HuH-7 (cell line): ENCODE measurements around the gene SHROOM3.

Experiments used
- DNase-seq: peaks from one replicate; pipeline ENCODE4 v3.0.0; 2011; ENCODE audit warnings: low spot score

SHROOM3 gene

DNA sequence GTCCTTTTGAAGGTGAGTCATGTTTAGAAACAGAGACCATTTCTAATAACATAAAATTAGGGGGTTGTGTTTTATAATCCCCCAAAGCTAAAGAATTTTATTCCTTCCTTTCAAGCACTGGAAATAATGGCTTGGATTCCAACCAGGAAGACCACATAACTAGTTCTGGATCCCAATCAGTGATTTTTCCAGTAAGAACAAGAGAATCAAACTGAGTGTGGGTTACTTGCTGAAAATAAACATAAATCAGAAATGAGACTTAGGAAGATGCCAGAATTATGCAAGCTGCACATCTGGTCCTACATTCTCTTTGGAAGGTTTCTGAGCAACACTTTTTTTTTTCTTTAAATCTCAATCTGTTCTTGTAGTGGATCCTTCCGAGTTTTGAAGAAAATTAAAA lies 386.6 kb downstream of the SHROOM3 start:
- no peak for DNase-seq

DNA sequence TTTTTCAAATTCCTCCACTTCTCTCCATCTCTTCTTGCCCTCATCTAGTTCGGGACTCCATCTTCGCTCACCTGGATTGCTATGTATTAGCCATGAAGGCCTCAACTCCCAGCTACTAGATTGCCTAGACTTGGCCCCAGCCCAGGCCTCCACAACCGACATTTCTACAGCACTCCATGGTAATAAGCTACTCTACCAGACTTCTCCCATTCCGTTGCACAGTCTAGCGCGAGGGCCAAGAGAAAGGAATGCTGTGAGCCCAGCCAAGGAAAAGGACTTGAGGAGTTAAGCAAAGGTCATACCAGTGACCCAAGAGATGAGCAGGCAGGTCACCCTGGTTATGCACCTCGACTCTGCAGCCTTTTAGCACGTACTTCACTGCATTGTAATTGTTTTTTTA lies 387.3 kb downstream of the SHROOM3 start:
- no peak for DNase-seq

GRCh38 chr4:76823495-76823894 lies 388.5 kb downstream of the SHROOM3 start:
- no peak for DNase-seq

GRCh38 chr4:76830612-76830963 lies 395.6 kb downstream of the SHROOM3 start:
- no peak for DNase-seq

DNA sequence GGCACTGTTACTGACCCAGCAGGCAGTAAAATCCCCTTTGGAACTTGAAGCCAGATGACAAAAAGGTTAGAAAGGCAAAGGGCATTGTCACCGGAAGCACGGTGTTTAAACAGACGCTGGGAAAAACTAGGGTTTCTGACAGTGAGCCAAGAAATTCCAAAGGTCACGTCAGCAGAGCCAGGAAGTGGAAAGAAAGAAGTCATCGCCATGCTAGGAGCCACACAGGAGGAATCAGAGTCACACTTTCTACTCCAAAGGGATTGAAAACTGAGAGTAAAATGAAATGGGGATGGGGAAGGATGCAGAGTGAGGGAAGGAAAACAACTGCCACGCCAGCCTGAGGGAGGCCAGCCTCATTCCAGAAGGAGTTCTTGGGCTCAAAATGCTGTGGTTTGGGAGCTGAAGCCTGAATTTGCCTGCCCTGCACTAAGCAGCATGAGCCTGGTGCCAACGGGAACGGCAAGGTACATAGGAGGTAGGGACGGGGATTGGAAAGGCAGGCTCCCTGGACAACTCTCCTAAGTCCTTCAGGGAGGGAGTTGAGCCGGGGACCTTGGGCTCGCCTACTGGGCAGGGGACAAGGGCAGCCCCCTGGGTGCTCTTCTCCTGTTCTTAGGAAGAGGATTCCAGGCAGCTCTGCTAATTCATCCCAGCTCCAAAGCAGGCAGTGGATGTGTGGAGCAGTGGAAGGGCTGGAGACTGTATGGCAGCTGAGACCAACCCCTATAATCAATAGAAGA lies 396.1 kb downstream of the SHROOM3 start:
- DNase-seq: peak; percentile 58

DNA sequence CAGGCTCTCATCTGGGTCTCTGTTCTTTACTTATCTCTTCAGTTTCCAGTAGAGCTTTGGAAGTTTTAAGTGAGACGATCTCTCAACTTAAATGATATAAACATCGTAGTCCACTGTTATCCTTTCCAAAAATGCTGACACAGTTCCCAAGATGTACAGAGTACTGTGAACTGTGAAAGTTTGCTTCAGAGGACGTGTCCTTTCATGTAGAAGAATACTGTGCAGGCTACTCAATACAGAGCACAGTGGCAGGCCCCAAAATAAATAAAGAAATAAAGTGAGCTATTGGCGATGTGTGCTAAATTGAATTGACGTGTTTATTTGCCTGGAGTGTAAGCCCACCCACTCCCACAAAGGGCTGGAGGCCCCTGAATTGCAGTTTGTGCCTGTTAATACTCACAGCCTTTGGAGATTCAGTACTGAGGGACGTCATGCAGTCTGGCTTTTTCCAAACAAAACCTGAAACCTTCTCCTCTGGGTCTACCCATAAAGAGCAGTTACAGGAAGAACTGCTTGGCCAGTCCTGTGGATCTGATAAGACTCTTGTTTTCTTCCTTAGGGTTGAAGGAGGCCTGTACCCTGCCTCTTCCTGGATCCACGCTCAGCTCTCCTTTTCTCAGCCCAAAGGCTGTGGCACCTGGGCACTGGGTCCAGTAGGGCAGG lies 396.8 kb downstream of the SHROOM3 start:
- no peak for DNase-seq
